HG03066 (cell line): ENCODE measurements around the gene THSD7B.
"Not testable (repeated sequence)": the region's sequence is repeated elsewhere in the genome, so short reads cannot be mapped to it uniquely, and the experiment has no call there.

ENCODE experiments used
- ATAC-seq: cut with Tn5 transposase; IDR thresholded peaks from one replicate; pipeline ENCODE4 v1.9.1; 2021; ENCODE audit warnings: low read depth; ENCODE audit not compliant: unreplicated experiment

THSD7B gene

DNA sequence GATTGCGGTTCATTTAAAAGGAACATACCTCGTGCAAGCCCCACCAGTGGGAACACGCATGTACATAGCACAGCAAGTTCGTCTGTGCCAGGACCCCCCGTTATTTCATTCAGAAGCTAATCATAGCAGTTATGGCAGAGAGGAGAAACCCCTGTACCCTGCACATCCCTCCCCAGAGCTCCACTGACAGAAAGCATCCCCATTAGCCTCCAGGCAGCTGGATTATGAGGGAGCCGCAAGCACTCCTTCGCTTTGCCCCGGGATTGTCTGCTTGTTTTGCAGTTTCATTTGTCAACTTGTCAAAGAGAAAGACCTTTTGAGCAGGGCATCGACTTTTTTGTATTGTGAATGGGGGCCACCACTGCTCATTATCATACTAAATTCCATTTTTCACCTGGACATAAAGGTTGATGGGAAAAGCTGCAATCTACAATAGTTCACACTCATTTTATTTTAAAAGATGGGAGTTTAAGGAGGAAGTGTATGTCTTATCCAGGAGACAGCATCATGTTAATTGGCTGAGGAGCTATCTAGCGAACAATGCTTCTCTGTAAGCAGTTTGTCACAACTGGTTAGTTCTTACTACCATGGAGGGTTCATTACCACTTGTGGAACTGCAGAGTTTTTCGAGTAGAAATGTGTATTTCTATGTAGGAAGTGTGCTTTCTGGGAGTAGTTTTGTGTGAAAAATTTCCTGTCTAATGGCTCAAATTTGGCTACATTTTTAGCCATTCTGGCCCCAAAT is 255.3 kb downstream of the THSD7B start:
- no peak for ATAC-seq

- no peak for ATAC-seq
These were observed 256.4 kb downstream of the THSD7B start for GRCh38 chr2:137021763-137022162.

DNA sequence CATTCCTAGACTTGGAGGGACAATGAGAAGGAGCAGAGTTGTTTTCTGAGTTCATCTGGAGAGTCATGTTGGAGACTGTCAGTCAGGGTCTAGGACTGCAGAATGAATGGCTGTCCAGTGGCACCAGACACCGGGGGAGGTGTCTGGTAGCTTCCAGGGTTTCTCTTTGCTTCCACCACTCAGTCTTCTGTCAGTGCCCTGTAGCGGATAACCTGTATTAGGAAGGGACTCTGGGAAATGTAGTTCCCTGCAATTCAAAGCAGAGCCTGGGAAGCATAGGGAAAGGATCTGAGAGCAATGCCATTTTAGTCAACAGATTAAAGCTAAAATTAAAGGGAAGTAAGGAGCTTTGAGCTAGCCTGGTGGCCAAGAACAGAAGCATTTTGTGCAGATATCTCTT is 257.9 kb downstream of the THSD7B start:
- no peak for ATAC-seq

DNA sequence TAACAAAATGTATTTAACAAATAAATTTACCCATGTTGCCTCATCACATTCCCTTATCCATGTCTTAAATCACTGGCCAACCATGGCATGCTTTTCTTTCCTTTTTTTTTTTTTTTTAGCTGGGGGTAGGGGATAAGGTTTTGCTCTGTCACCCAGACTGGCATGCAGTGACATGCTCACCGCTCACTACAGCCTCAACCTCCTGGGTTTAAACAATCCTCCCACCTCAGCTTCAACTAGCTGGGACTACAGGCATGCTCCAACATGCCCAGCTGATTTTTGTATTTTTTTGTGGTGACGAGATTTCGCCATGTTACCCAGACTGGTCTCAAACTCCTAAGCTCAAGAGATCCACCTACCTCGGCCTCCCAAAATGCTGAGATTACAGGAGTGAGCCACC is 266.4 kb downstream of the THSD7B start:
- no peak for ATAC-seq

DNA sequence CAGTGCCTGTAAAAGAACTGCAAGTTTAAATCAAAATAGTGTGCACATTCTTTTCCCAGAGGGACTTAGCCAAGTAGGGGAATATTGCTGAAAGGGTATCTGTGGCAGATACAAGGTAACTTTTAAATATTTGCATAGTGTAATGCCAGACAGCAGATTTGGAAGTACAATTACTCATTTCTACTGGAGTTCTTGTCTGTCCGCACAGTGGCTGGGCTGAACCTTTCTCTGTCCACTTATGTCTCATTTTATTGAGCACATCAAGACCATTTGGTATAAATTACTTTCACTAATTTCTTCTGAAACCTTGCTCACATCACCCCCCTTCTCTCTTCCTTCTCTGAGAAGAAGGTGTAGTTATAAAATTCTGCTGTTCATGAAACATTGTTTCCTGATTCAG is 271.3 kb downstream of the THSD7B start:
- ATAC-seq, result no peak

DNA sequence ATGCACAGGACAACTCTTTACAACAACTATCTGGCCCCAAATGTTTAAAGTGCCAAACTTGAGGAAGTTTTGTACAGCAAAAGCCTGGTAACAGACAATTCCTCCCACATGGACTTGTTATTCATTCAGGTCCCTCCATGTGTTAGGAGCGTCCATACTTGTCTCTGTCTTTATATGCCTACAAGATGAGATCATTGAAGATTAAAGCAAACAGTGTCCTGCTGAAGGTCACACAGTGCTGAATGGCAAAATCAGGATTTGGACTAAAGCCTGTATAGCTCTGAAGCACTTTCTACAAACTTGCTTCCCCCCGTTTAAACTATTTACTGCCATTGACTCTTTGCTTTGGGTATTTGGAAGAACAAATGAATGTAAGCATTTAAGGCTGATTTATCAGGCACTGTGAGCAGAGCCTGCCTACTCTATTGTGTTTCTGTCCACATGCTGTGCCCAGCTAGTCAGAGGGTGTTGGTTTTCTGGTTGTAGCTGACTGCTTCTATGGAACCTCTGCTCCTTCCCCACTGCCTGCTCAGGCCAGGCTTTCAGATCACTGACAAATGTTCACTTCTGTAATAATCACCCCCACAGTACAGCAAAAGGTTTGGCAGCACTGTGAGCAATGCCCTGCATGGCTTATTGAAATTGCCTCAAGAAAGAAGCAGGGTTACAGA is 274.3 kb downstream of the THSD7B start:
- no peak for ATAC-seq

- no peak for ATAC-seq
These were observed 282.0 kb downstream of the THSD7B start for GRCh38 chr2:137047369-137047768.

DNA sequence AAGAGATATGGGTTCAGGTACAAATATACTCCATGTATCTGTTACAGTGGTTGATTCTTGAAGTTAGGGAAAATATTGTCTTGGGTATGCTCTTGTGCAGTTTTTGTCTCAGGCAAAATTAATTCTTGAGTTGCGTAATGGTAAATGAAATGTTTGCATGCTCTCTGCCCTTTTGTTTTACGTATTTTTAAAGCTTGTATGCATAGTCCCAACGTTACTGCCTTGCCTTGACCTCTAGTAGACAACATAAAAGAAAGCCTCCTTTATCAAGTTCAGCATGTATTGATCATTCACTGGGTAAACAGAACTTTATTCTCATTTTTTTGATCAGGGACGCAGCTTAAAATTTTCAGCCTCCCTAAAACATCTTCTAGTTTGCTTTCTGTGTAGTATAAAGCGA is 283.1 kb downstream of the THSD7B start:
- ATAC-seq, result no peak

GRCh38 chr2:137049518-137049917 is 284.2 kb downstream of the THSD7B start:
- ATAC-seq, result no peak

- no peak for ATAC-seq
These were observed 285.6 kb downstream of the THSD7B start for GRCh38 chr2:137050949-137051348.

DNA sequence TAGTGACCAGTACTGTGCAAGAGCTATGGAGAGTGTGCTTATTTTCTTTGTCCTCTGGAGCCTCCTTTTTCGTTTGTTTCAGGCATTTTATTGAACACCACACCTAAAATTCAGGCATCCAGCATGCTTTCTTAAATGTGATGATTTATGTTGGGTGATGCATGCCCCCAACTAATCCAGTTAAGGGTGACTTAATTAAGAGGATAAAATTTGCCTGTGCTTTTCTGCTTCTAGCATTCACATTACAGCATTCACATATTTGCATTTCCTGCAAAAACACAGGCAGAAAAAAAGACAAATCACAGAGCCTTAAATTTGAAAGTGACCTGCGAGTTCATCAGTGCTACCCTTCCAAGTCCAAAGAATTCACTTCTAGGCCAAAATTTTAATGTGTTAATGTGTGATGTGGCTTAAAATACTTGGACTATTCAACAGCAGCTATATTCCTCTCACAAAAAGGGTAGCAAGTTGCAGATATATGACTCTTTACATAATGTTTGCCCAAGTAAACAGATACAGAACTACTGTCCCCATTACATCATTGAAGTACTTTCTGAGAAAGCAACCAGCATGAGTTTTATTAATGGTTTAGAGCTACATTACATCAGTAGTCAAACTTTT is 286.5 kb downstream of the THSD7B start:
- ATAC-seq, result no peak

GRCh38 chr2:137056704-137057103 is 291.4 kb downstream of the THSD7B start:
- ATAC-seq, result no peak

DNA sequence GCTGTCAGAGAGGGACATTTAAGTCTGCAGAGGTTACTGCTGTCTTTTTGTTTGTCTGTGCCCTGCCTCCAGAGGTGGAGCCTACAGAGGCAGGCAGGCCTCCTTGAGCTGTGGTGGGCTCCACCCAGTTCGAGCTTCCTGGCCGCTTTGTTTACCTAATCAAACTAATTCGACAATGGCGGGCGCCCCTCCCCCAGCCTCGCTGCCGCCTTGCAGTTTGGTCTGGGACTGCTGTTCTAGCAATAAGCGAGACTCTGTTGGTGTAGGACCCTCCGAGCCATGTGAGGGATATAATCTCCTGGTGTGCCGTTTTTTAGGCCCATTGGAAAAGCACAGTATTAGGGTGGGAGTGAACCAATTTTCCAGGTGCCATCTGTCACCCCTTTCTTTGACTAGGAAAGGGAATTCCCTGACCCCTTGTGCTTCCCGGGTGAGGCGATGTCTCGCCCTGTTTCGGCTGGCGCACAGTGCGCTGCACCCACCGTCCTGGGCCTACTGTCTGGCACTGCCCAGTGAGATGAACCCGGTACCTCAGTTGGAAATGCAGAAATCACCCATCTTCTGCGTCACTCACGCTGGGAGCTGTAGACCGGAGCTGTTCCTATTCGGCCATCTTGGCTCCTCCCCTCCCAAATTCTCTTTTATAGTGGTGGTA is 310.9 kb downstream of the THSD7B start:
- not testable (repeated sequence) for ATAC-seq

DNA sequence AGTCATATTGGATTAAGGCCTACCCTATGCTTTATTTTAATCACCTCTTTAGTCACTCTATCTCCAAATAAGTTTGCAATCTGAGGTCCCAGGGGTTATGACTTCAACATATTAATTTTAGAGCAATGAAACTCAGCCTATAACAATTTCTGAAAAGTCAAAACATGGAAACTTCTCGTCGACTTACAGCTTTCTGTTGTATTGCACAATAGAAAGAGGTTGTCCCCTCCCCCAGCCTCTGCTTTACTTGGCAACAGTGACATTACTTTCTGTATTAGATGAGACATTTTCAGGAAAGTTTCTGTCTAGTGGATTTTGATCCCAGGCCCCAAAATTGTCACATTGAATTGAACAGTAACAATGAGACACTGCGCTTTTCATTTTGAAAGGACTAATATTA is 326.4 kb downstream of the THSD7B start:
- no peak for ATAC-seq

GRCh38 chr2:137093116-137093515 is 327.8 kb downstream of the THSD7B start:
- ATAC-seq, result no peak

DNA sequence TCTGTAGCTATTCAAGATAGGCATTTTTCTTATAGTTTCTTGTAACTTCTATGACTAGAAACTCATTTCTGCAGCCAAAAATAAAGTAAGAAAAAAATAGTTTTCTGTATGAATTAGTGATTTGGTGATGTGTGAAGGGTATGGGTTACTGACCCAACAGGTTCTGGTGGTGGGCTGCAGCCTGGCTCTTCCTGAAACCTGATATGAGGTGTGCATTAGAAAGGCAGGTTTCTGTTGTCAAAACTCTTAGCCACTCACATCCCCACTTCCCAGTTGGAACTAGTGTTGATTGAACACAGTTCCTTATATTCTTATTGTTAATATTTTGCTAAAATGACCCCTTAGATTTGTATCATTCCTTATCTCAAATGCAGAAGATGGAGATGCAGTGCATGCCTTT is 330.8 kb downstream of the THSD7B start:
- no peak for ATAC-seq

DNA sequence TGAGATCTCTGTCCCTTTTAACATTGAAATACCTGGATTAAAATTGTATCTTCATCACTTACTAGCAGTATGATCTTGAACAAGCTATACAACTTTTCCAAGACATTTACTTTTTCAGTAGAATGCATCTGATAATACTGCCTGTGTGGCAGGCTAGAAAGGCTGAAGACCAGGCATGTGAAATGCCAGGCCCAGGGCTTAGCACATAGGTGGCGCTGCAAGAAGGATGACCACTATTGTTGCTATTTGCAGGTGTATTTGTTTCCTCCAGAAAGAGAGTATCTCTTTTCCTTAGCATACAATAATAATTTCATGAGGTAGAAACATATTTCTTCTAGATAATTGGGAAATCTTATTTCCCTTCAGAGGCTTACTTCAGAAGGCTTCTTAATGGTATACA is 331.3 kb downstream of the THSD7B start:
- ATAC-seq, result no peak

DNA sequence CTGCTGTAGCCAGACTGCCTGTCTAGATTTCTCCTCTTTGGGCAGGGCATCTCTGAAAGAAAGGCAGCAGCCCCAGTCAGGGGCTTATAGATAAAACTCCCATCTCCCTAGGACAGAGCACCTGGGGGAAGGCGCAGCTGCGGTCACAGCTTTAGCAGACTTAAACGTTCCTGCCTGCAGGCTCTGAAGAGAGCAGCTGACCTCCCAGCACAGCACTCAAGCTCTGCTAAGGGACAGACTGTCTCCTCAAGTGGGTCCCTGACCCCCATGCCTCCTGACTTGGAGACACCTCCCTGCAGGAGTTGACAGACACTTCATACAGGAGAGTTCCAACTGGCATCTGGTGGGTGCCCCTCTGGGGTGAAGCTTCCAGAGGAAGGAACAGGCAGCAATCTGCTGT is 336.5 kb downstream of the THSD7B start:
- ATAC-seq, result not testable (repeated sequence)

DNA sequence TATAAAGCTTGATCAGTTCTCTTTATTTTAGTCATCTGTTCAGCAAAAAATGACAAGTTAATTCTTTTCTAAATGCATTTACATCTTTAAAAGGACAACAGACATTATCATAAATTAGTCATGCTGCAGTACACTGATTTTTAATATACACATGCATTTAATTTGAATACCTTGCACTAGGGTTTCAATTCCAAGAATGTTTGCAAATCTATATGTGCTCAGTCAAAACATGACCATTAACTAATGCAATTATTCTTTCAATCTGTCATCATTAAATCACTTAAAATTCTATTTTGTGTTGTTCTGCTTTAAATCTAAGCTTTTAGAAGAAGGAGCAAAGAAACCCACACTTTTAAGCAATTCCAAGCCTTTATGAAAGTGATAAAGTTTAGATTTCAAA is 342.6 kb downstream of the THSD7B start:
- ATAC-seq, result no peak

DNA sequence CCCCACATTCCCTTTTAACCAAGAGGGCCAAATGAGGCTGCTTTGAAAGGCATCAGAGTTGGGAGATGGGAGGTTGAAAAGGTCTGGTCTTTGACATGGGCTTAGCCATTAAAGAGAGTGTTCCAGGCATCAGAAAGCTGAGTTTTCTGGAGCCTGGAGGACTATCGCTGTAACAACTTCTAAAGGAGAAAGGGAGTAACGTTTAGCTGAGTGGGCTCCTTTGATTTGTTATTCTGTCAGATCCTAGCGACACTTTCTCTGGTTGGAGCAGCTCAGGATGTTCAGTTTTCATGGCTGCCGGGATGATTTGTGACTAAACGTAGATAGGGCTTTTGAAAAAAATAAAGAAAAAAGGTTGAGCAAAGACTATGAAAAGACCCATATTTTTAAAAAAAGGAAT is 346.6 kb downstream of the THSD7B start:
- ATAC-seq, result no peak

- no peak for ATAC-seq
These were observed 349.9 kb downstream of the THSD7B start for GRCh38 chr2:137115081-137115794.
